ENCODE results near the gene GRIN2D. TPM values are rescaled to one million over a fixed set of nuclear protein-coding genes. Genes with fewer than 3 reads are reported as not detected.

Gene GRIN2D
- total RNA-seq, 1 donor from 2014 or later, result 0.68 TPM

DNA sequence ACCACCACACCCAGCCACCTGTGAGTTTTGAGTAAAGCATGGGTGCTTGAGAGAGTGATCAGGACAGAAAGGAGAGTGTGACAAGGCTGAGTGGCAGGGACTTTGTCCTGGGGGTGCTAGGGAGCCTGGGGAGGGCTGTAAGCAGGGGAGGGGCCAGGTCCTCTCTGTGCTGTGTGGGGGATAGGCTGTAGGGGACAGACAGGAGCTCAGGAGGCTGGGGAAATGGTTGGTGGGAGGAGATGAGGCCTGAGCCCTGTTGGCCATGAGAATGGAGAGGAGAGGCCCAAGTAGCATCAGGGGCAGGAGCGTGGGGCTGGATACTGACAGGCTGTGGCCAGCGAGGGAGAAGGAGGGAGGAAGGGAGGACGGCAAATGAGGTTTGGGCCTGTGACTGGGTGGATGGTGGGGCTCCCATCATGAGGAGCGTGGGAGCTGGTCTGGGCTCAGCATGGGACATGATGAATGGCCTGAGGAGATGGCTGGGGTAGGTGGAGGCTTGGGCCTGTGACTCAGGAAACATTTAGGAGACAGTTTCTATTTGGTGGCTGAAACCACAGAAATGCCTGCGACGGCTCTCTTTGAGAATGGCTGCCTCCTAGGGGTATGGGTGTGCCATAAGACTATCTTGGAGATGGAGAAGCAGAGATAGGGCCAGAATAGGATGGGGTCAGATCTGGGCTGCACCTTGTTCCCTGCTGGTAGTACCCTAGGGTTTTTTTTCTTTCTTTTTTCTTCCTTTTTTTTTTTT lies 25.0 kb downstream of the GRIN2D start:
- H3K27ac Mint-ChIP-seq (ENCODE audit: unreplicated experiment), result no peak overlapping the region
- H3K36me3 Mint-ChIP-seq (ENCODE audit: low read depth), result no peaks in the 10 kb centered on the region
- TF ChIP-seq, protein P1, sequence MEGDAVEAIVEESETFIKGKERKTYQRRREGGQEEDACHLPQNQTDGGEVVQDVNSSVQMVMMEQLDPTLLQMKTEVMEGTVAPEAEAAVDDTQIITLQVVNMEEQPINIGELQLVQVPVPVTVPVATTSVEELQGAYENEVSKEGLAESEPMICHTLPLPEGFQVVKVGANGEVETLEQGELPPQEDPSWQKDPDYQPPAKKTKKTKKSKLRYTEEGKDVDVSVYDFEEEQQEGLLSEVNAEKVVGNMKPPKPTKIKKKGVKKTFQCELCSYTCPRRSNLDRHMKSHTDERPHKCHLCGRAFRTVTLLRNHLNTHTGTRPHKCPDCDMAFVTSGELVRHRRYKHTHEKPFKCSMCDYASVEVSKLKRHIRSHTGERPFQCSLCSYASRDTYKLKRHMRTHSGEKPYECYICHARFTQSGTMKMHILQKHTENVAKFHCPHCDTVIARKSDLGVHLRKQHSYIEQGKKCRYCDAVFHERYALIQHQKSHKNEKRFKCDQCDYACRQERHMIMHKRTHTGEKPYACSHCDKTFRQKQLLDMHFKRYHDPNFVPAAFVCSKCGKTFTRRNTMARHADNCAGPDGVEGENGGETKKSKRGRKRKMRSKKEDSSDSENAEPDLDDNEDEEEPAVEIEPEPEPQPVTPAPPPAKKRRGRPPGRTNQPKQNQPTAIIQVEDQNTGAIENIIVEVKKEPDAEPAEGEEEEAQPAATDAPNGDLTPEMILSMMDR (conservative IDR thresholded peaks at IDR 0.05), result no peak
- H3K4me3 Mint-ChIP-seq, result no peak overlapping the region
- H3K27me3 Mint-ChIP-seq (ENCODE audit: low read depth), result peaks cover 30% of the 10 kb centered on the region
- H3K9me3 Mint-ChIP-seq, result no peaks in the 10 kb centered on the region
- no peak for DNase-seq (ENCODE audit: low read depth, low spot score)
- peaks cover 29% of the 10 kb centered on the region for H3K4me1 Mint-ChIP-seq

DNA sequence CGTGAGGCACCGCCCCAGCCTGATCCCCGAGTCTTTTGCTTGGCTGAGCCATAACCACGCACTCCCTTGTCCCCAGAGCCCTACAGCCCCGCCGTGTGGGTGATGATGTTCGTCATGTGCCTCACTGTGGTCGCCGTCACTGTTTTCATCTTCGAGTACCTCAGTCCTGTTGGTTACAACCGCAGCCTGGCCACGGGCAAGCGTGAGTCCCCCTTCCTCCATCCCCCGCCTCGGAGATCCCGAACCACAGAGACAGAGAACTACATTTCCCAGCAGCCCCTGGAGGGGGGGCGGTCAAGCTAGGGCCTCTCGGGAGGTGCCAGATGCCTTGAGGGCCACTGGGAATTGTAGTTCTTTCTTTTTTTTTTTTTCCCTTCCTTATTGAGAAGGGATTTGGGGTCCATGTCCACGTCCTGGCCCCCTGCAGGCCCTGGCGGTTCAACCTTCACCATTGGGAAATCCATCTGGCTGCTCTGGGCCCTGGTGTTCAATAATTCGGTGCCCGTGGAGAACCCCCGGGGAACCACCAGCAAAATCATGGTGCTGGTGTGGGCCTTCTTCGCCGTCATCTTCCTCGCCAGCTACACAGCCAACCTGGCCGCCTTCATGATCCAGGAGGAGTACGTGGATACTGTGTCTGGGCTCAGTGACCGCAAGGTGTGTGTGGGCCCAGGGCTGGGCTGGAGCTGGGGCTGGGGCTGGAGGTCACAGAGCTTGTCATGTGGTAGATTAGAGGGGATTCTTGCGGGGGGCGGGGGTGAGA lies 25.9 kb downstream of the GRIN2D start:
- Mint-ChIP-seq H3K27ac (ENCODE audit: unreplicated experiment) (no peak overlapping the region), H3K4me3 (no peak overlapping the region), H3K9me3 (no peaks in the 10 kb centered on the region), H3K36me3 (ENCODE audit: low read depth) (no peaks in the 10 kb centered on the region), H3K27me3 (ENCODE audit: low read depth) (peaks cover 21% of the 10 kb centered on the region), H3K4me1 (peaks cover 30% of the 10 kb centered on the region)
- TF ChIP-seq, protein P1 (conservative IDR thresholded peaks at IDR 0.05), result no peak
- peak; percentile 50 for DNase-seq (ENCODE audit: low read depth, low spot score)

DNA sequence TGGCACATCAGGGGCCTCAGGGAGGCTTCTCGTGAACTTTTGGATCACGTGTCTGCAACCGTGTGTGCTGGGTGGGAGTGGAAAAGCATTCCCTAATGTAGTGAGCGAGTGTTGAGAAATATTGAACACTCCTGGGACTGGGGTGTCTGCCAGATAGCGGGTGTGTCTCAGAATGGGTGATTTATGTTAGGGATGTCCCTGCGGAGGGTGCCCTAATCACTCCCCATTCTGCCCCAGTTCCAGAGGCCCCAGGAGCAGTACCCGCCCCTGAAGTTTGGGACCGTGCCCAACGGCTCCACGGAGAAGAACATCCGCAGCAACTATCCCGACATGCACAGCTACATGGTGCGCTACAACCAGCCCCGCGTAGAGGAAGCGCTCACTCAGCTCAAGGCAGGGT lies 28.1 kb downstream of the GRIN2D start:
- Mint-ChIP-seq H3K4me1 (peaks cover 37% of the 10 kb centered on the region), H3K27me3 (ENCODE audit: low read depth) (peaks cover 4% of the 10 kb centered on the region), H3K36me3 (ENCODE audit: low read depth) (no peaks in the 10 kb centered on the region), H3K4me3 (no peak overlapping the region), H3K27ac (ENCODE audit: unreplicated experiment) (no peak overlapping the region), H3K9me3 (no peaks in the 10 kb centered on the region)
- TF ChIP-seq, protein P1 (conservative IDR thresholded peaks at IDR 0.05), result no peak
- DNase-seq (ENCODE audit: low read depth, low spot score), result no peak

DNA sequence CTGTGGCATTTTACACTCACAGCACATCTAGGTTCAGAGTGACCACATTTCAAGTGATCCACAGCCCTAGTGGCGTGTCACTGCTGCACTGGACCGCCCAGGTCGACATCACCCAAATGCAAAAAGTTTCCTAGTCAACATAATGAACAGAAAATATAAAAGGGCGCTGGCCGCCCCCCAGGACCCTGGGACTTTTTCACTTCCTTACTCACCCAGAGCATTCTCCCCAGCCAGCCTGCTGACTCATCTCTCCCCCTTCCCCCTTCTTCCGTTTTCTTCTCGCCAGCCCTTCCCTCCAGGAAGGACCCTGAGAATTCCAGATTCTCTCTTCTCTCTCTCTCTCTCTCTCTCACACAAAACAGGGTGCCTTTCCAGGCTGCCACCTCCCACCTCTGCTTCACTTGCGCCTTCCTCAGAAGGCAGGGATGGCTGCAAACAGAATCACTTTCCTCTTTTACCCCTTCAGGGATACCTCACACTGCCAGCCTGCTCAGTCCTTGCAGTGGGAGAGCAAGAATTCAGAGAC lies 31.3 kb downstream of the GRIN2D start:
- Mint-ChIP-seq H3K9me3 (no peaks in the 10 kb centered on the region), H3K36me3 (ENCODE audit: low read depth) (no peaks in the 10 kb centered on the region), H3K4me3 (no peak overlapping the region), H3K27ac (ENCODE audit: unreplicated experiment) (peak overlapping the region; percentile 99), H3K27me3 (ENCODE audit: low read depth) (no peaks in the 10 kb centered on the region), H3K4me1 (peaks cover 17% of the 10 kb centered on the region)
- TF ChIP-seq, protein P1 (conservative IDR thresholded peaks at IDR 0.05), result no peak
- DNase-seq (ENCODE audit: low read depth, low spot score), result no peak

DNA sequence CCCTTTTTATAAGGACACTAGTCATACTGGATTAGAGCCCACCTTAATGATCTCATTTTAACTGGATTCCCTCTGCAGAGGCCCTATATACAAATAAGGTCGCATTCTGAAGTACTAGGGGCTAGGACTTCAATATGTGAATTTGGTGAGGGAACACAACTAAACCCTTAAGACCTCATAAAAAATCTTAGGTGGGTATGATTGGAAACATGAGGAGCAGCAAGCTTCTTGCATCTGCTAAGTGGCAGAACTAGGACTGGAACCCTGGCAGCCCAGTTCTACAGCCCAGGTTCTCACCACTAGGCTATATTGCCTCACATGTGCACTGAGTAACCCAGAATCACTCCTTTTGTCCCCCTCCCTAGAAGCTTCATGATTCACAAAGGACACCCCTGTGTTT lies 35.2 kb downstream of the GRIN2D start:
- Mint-ChIP-seq H3K27ac (ENCODE audit: unreplicated experiment) (no peak overlapping the region), H3K36me3 (ENCODE audit: low read depth) (peaks cover 4% of the 10 kb centered on the region), H3K4me3 (no peak overlapping the region), H3K4me1 (peaks cover 12% of the 10 kb centered on the region), H3K27me3 (ENCODE audit: low read depth) (no peaks in the 10 kb centered on the region), H3K9me3 (peaks cover 6% of the 10 kb centered on the region)
- TF ChIP-seq, protein P1 (conservative IDR thresholded peaks at IDR 0.05), result no peak
- DNase-seq (ENCODE audit: low read depth, low spot score), result no peak

Data from neural crest cell (in vitro differentiated cells).